Dendritic cell treated with granulocyte-macrophage colony-stimulating factor and Interleukin-4, amounts not matched to agents 40 ng/mL and 50 ng/mL, for 4 days (primary cell): Measurements from ENCODE around the gene ASAP2.
A peak's percentile ranks its signal among the peaks of the same experiment; 100 is the strongest.

Source experiments
- H3K27ac Mint-ChIP-seq: one replicate; pipeline ENCODE4 v1.8.0; 2022; ENCODE audit warnings: mild to moderate bottlenecking, mixed read lengths
- H3K27me3 Mint-ChIP-seq: one replicate; pipeline ENCODE4 v1.8.0; 2022; ENCODE audit warnings: mild to moderate bottlenecking, mixed read lengths
- H3K36me3 Mint-ChIP-seq: one replicate; pipeline ENCODE4 v1.8.0; 2022; ENCODE audit warnings: low read depth, mixed read lengths
- H3K4me1 Mint-ChIP-seq: one replicate; pipeline ENCODE4 v1.8.0; 2022; ENCODE audit warnings: low read depth, mixed read lengths
- H3K4me3 Mint-ChIP-seq: one replicate; pipeline ENCODE4 v1.8.0; 2022; ENCODE audit warnings: mild to moderate bottlenecking, moderate library complexity, mixed read lengths
- H3K9me3 Mint-ChIP-seq: one replicate; pipeline ENCODE4 v1.8.0; 2022; ENCODE audit warnings: mixed read lengths
- intact Hi-C: fragments of 100-400 bp; cut with micrococcal nuclease; formaldehyde crosslinking; loops from one replicate; pipeline ENCODE4 v1.15.0; 2022

Gene ASAP2

GRCh38 chr2:9236867-9237266 lies 30.3 kb downstream of the ASAP2 start:
- H3K9me3 Mint-ChIP-seq, result no peaks in the 10 kb centered on the region
- no peak overlapping the region for H3K4me3 Mint-ChIP-seq
- H3K4me1 Mint-ChIP-seq, result peaks cover 55% of the 10 kb centered on the region
- intact Hi-C loops, result no loop called here
- peaks cover 62% of the 10 kb centered on the region for H3K27me3 Mint-ChIP-seq
- no peak overlapping the region for H3K27ac Mint-ChIP-seq
- H3K36me3 Mint-ChIP-seq, result no peaks in the 10 kb centered on the region

GRCh38 chr2:9237831-9238230 lies 31.2 kb downstream of the ASAP2 start:
- Mint-ChIP-seq H3K27me3 (peaks cover 54% of the 10 kb centered on the region), H3K9me3 (no peaks in the 10 kb centered on the region), H3K36me3 (no peaks in the 10 kb centered on the region), H3K27ac (no peak overlapping the region), H3K4me3 (no peak overlapping the region), H3K4me1 (peaks cover 45% of the 10 kb centered on the region)
- intact Hi-C loops, result no loop called here

GRCh38 chr2:9238591-9239326 lies 32.1 kb downstream of the ASAP2 start:
- H3K4me3 Mint-ChIP-seq, result no peak overlapping the region
- H3K27ac Mint-ChIP-seq, result no peak overlapping the region
- H3K4me1 Mint-ChIP-seq, result peaks cover 41% of the 10 kb centered on the region
- peaks cover 47% of the 10 kb centered on the region for H3K27me3 Mint-ChIP-seq
- H3K9me3 Mint-ChIP-seq, result no peaks in the 10 kb centered on the region
- H3K36me3 Mint-ChIP-seq, result no peaks in the 10 kb centered on the region
- intact Hi-C loops, result no loop called here

DNA sequence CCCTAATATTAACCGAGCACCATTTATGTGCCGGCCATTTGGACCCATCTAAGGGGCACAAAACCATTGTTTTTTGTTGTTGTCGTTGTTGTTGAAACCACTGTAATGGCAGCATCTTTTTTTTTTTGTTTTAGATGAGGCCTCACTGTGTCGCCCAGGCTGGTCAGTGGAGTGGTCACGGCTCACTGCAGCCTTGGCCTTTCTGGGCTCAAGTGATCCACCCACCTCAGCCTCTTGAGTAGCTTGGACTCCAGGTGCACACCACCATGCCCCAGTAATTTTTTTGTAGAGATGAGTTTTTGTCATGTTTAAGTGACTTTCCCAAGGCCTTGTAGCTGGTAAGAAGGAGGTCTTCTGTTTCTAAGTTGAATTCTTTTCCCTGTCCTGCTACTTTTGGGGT lies 33.0 kb downstream of the ASAP2 start:
- intact Hi-C loops, result no loop called here
- H3K4me1 Mint-ChIP-seq, result peaks cover 32% of the 10 kb centered on the region
- H3K36me3 Mint-ChIP-seq, result no peaks in the 10 kb centered on the region
- H3K9me3 Mint-ChIP-seq, result no peaks in the 10 kb centered on the region
- H3K27me3 Mint-ChIP-seq, result peaks cover 43% of the 10 kb centered on the region
- H3K4me3 Mint-ChIP-seq, result no peak overlapping the region
- H3K27ac Mint-ChIP-seq, result no peak overlapping the region

DNA sequence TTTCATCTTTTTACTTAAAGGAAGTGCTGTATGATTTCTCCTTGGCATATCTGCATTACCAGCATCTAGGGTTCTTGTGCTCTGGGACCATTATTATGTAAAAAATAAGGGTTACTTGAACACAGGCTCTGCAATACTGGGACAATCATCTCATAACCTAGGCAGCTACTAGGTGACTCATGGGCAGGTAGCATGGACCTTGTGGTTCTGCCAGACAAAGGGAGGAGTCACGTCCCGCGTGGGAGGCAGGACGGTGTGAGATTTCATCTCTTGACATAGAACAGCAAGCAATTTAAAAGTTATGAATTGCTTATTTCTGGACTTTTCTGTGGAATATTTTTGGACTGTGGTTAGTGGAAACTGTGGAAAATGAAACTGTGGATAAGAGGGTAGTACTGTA lies 34.1 kb downstream of the ASAP2 start:
- peaks cover 21% of the 10 kb centered on the region for H3K4me1 Mint-ChIP-seq
- no peak overlapping the region for H3K4me3 Mint-ChIP-seq
- peaks cover 34% of the 10 kb centered on the region for H3K27me3 Mint-ChIP-seq
- no peak overlapping the region for H3K27ac Mint-ChIP-seq
- H3K36me3 Mint-ChIP-seq, result no peaks in the 10 kb centered on the region
- intact Hi-C loops, result no loop called here
- H3K9me3 Mint-ChIP-seq, result no peaks in the 10 kb centered on the region

DNA sequence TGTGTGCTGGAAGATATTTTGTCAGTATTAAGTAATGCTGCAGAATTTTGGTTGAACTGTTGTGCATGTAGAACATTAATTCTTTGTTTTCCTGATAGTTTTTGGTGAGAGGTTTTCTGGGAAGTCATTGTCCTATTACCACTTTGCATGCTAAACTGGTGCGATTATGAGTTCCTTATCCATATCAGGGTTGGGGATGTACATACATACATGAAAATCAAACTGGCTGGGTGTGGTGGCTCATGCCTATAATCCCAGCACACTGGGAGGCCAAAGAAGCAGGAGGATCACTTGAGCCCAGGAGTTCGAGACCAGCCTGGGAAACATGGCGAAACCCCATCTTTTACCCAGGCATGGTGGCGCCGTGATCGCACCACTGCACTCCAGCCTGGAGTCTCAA lies 34.6 kb downstream of the ASAP2 start:
- H3K27me3 Mint-ChIP-seq, result peaks cover 29% of the 10 kb centered on the region
- H3K9me3 Mint-ChIP-seq, result no peaks in the 10 kb centered on the region
- H3K4me1 Mint-ChIP-seq, result peaks cover 20% of the 10 kb centered on the region
- H3K4me3 Mint-ChIP-seq, result no peak overlapping the region
- H3K27ac Mint-ChIP-seq, result no peak overlapping the region
- H3K36me3 Mint-ChIP-seq, result no peaks in the 10 kb centered on the region
- intact Hi-C loops, result no loop called here

GRCh38 chr2:9243357-9243756 lies 36.7 kb downstream of the ASAP2 start:
- Mint-ChIP-seq H3K27ac (no peak overlapping the region), H3K4me1 (peaks cover 14% of the 10 kb centered on the region), H3K27me3 (peaks cover 27% of the 10 kb centered on the region), H3K9me3 (no peaks in the 10 kb centered on the region), H3K4me3 (no peak overlapping the region), H3K36me3 (no peaks in the 10 kb centered on the region)
- intact Hi-C loops, result no loop called here

- H3K36me3 Mint-ChIP-seq, result no peaks in the 10 kb centered on the region
- peaks cover 20% of the 10 kb centered on the region for H3K4me1 Mint-ChIP-seq
- no peaks in the 10 kb centered on the region for H3K9me3 Mint-ChIP-seq
- intact Hi-C loops, result no loop called here
- H3K4me3 Mint-ChIP-seq, result no peak overlapping the region
- H3K27me3 Mint-ChIP-seq, result peaks cover 21% of the 10 kb centered on the region
- H3K27ac Mint-ChIP-seq, result no peak overlapping the region
Observed at GRCh38 chr2:9244985-9245544, 38.5 kb downstream of the ASAP2 start.

GRCh38 chr2:9247177-9247576 lies 40.6 kb downstream of the ASAP2 start:
- H3K4me3 Mint-ChIP-seq, result no peak overlapping the region
- no peaks in the 10 kb centered on the region for H3K36me3 Mint-ChIP-seq
- peaks cover 27% of the 10 kb centered on the region for H3K27me3 Mint-ChIP-seq
- intact Hi-C loops, result no loop called here
- H3K27ac Mint-ChIP-seq, result no peak overlapping the region
- H3K9me3 Mint-ChIP-seq, result no peaks in the 10 kb centered on the region
- peaks cover 35% of the 10 kb centered on the region for H3K4me1 Mint-ChIP-seq

GRCh38 chr2:9247786-9248185 lies 41.2 kb downstream of the ASAP2 start:
- no peak overlapping the region for H3K4me3 Mint-ChIP-seq
- H3K36me3 Mint-ChIP-seq, result no peaks in the 10 kb centered on the region
- no peaks in the 10 kb centered on the region for H3K9me3 Mint-ChIP-seq
- H3K27me3 Mint-ChIP-seq, result peaks cover 27% of the 10 kb centered on the region
- intact Hi-C loops, result no loop called here
- H3K27ac Mint-ChIP-seq, result no peak overlapping the region
- H3K4me1 Mint-ChIP-seq, result peaks cover 36% of the 10 kb centered on the region

- peaks cover 27% of the 10 kb centered on the region for H3K27me3 Mint-ChIP-seq
- no peak overlapping the region for H3K27ac Mint-ChIP-seq
- no peaks in the 10 kb centered on the region for H3K9me3 Mint-ChIP-seq
- H3K4me3 Mint-ChIP-seq, result no peak overlapping the region
- peaks cover 36% of the 10 kb centered on the region for H3K4me1 Mint-ChIP-seq
- intact Hi-C loops, result no loop called here
- no peaks in the 10 kb centered on the region for H3K36me3 Mint-ChIP-seq
Observed at GRCh38 chr2:9248363-9248762, 41.8 kb downstream of the ASAP2 start.

GRCh38 chr2:9249020-9249800 lies 42.6 kb downstream of the ASAP2 start:
- Mint-ChIP-seq H3K27me3 (peaks cover 27% of the 10 kb centered on the region), H3K4me3 (peak overlapping the region; percentile 40), H3K9me3 (no peaks in the 10 kb centered on the region), H3K36me3 (no peaks in the 10 kb centered on the region), H3K27ac (peak overlapping the region; percentile 67), H3K4me1 (peaks cover 36% of the 10 kb centered on the region)
- intact Hi-C loops, result no loop called here

DNA sequence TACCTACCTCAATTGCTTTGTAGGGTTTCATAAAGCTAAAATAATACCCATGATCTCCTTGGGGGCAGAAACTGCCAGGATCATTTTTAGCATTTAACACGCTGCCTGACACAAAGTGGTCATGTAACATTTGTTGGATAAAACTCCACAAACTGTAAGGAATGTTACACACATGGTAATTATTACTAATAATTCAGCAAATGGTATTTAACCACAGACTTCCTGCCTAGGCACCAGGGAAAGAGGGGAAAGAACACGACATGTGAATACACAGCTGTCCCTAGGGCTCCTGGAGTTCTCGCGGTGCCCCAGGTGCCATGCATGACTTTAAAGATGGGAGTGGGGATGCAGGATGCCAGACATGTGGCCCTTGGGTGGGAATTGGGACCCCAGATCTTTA lies 43.5 kb downstream of the ASAP2 start:
- Mint-ChIP-seq H3K4me1 (peaks cover 36% of the 10 kb centered on the region), H3K36me3 (no peaks in the 10 kb centered on the region), H3K27ac (no peak overlapping the region), H3K27me3 (peaks cover 27% of the 10 kb centered on the region), H3K4me3 (no peak overlapping the region), H3K9me3 (no peaks in the 10 kb centered on the region)
- intact Hi-C loops, result no loop called here

DNA sequence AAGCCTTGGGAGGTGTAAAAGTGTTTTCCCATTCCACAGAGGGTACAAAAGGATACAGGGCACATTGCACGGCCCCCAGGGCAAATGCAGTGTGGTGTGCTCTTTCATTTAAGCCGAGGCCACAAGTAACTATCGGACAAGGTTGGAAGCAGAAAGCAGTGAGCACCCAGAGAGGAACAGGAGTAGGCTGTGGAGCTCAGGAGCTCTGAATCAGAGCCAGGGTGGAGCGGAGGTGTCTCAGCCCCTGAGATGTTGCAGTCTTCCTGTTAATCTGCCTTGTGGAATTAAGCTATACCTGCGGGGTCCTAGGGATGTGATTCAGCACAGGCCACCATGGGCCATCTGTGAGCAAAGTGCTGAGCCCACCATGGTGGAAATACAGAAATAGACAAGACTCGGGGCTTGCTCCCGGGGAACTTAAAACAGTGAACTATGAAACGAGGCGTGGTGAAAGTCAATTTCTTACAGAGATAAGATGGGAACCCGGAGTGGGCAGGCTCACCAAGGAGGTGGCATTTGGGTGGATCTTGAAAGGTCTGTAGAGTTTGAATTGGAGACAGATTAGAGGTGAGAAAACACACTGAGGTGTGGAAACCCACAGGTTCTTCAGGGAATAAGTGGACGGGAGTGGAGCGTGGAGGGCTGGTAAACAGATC lies 44.0 kb downstream of the ASAP2 start:
- Mint-ChIP-seq H3K27me3 (peaks cover 26% of the 10 kb centered on the region), H3K4me3 (no peak overlapping the region), H3K36me3 (no peaks in the 10 kb centered on the region), H3K27ac (no peak overlapping the region), H3K9me3 (no peaks in the 10 kb centered on the region), H3K4me1 (peaks cover 36% of the 10 kb centered on the region)
- intact Hi-C loops, result no loop called here
